Omental fat pad (tissue), 4 donors: ENCODE measurements around the gene USP2. TPM values are rescaled to one million over a fixed set of nuclear protein-coding genes. Genes with fewer than 3 reads are reported as not detected.
A peak's percentile ranks its signal among the peaks of the same experiment; 100 is the strongest.

Experiments
- ATAC-seq: fragments of 150-250 bp; one replicate; pipeline ENCODE4 v1.9.1; 2016; ENCODE audit warnings: mild to moderate bottlenecking, moderate library complexity; ENCODE audit not compliant: low FRiP score
- DNase-seq: peaks from one replicate; pipeline ENCODE4 v3.0.0-alpha.2; 2019; ENCODE audit warnings: low spot score
- total RNA-seq, 4 donors: library from RNA; depleted of rRNA; stranded (reverse); fragments of >200 nt; gene quantifications; one replicate each; pipeline ENCODE4 v1.1.0, GENCODE V29; 2016
- TF ChIP-seq, protein P1 (sequence below), 3 donors: fragments of 450-650 bp; IDR thresholded peaks; one replicate each; pipeline ENCODE4 v1.5.1; 2016 to 2017; ENCODE audit warnings: antibody characterized with exemption in 3 of 3, mild to moderate bottlenecking in 3 of 3, moderate library complexity in 2 of 3

The USP2 gene
- total RNA-seq, 4 donors from 2014 or later = 0.63 to 18.7 (median 9.2) TPM

DNA sequence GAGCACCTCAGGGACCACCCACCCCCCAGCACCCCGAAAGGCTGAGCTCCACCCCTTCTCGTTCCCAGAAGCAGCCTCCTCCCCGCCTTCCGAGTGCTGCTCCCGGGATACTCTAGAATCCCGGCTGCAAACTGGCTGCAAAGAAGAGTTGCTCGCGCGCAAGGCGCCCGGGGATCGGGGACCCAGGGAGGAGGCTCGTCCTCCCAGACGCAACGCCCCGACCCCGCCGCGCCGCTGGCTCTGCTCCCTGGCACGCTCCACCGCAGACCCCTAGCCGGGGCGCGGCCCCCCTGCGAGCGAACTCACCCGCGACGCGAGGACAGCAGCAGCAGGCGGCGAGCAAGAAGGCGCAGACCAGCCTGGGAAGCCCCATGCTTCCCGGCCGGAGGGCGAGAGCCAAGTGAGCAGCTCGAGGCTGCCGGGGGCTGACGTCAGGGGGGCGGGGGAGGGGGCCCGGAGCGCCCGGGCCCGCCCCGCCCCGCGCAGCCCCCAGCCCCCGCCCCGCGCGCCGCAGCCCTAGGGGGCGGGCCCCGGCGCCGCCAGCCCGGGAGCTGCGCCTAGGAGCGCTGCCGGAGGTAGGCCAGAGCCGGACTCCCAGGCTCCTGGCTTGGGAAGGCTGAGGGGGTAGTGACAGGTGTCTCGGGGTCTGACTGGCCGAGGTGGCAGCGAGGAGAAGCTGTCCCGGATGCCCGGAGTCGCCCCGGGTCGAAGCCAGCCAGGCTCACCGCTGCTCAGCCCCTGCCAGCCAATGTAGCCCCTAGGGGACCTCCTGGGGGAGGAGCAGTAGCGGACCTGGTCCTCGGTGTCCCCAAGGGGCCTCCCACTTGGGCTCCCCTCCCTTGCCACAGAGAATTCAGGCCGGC, 64.5 kb downstream of the USP2 start, which contains the start of gene MCAM:
Gene MCAM, minus strand, starts transcription at position 402 of the 863 bp plus-strand sequence. Its CDS starts 29 bp downstream, at position 373.
- DNase-seq (no peak), ATAC-seq (peak; percentile 11)
- TF ChIP-seq, protein P1, sequence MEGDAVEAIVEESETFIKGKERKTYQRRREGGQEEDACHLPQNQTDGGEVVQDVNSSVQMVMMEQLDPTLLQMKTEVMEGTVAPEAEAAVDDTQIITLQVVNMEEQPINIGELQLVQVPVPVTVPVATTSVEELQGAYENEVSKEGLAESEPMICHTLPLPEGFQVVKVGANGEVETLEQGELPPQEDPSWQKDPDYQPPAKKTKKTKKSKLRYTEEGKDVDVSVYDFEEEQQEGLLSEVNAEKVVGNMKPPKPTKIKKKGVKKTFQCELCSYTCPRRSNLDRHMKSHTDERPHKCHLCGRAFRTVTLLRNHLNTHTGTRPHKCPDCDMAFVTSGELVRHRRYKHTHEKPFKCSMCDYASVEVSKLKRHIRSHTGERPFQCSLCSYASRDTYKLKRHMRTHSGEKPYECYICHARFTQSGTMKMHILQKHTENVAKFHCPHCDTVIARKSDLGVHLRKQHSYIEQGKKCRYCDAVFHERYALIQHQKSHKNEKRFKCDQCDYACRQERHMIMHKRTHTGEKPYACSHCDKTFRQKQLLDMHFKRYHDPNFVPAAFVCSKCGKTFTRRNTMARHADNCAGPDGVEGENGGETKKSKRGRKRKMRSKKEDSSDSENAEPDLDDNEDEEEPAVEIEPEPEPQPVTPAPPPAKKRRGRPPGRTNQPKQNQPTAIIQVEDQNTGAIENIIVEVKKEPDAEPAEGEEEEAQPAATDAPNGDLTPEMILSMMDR (IDR thresholded peaks at IDR 0.05) = no peak

DNA sequence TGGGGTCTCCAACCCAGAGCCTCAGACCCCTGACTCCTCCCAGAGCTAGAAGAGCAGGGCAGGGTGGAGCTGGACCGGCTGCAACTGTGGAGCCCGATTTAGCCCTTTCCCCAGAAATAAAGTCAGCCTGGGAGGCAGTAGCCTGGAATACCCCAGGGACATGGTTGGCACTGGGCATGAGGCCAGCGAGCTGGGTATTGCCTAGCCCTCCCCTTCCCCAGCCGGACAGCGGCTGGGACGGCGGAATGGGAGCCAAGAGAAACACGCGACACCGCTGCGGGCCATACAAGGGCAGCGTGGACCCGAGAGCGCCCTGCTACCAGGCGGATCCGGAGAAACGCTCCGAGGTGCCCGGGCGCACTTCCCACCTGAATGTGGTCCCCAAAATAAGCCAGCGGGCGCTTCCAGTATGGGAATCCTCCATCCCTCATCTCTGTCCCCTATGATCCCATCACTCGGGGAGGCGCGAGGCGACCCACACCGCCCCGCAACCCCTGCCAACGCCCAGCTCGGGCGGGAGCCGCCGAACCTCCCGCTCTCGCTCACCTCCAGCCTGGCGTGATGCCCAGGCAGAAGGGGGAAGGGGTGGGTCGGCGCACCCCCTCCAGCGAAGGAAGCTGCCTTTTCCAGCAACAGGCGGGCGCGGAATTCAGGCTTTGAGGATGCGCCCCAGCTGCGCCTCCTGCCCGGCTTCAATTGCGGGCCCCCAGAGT, 65.3 kb downstream of the USP2 start:
- no peak for ATAC-seq
- DNase-seq = no peak
- TF ChIP-seq, protein P1 (IDR thresholded peaks at IDR 0.05) = no peak

DNA sequence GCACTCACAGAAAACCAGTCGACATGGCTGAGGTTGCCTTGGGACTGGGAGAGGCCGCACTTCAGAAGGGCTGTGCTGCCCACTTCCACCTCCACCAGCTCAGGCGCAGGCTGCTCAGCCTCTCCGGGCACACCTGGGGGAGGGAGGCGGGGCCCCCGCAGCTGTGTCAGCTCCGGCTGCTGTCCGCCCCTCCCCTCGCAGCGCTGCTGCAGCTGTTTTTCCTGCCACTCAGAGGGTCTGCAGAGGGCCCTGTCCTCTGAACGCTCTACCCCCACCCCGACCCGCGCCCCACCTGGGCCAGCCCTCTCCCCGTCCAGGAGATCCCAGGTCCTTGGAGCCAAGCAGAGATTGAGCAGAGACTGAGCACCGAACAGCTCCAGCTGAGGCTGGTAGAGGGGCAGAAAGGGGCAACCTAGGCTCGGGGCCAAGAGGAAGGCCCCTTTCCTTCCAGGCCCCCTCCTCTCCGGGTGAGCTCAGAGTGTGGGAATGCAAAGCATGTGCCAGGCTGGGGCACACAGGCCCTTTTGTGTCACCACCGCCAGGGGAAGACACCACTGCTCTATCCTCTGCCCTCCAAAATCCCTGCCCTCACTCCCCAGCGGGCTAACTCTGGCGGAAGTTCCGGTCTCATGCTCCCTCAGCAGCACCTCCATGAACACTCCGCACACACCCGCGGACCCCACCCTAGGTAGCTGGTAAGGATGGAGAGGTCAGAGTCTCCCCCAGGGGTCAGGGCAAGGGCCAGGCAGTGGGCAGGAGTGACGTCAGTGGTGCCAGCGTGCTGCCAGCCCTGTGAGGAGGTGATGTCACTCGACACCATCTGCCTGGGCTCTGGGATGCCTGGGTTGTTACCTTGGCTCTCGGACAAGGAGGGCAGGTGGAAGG, 66.1 kb downstream of the USP2 start:
- ATAC-seq (peak; percentile 21), DNase-seq (no peak)

DNA sequence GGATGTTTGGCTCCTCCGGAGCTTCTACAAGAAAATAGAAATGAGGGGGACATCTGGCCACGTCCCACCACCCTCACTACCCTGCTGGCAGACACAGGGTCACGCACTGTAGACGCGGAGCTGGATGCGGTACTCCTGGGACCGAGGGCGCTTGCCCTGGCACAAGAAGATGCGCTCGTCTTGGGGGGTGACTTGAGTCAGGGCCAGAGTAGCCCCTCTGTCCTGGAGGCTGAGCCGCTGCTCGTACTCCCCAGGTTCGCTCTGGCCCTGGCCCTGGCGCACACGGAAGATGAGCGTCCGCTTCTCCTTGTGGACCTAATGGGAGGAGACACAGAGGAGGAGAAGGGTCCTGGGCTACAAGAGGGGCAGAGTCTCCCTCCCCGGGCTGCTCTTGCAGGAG, 66.8 kb downstream of the USP2 start:
- ATAC-seq = no peak
- TF ChIP-seq, protein P1 (IDR thresholded peaks at IDR 0.05) = no peak
- no peak for DNase-seq

More for the DNA sequence above, 66.1 kb downstream of the USP2 start:
- TF ChIP-seq, protein P1 (IDR thresholded peaks at IDR 0.05) = no peak

DNA sequence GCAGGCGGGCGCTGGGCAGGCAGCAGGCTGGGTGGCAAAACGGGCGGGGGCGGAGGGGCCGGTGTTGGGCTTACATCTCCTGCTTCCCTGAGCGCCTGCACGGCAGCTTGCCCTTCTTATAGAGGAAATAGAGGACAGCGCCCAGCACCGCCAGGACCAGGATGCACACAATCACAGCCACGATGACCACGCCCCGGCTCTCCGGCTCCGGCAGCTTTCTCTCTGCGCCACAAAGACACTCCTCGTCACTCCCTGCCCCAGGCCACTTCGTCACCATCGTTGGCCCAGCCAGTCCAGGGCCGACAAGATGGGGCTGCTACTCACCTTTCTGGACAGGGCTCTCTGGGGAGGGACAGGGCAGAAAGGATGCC, 70.8 kb downstream of the USP2 start:
- TF ChIP-seq, protein P1 (IDR thresholded peaks at IDR 0.05) = no peak
- ATAC-seq = no peak
- DNase-seq = no peak

DNA sequence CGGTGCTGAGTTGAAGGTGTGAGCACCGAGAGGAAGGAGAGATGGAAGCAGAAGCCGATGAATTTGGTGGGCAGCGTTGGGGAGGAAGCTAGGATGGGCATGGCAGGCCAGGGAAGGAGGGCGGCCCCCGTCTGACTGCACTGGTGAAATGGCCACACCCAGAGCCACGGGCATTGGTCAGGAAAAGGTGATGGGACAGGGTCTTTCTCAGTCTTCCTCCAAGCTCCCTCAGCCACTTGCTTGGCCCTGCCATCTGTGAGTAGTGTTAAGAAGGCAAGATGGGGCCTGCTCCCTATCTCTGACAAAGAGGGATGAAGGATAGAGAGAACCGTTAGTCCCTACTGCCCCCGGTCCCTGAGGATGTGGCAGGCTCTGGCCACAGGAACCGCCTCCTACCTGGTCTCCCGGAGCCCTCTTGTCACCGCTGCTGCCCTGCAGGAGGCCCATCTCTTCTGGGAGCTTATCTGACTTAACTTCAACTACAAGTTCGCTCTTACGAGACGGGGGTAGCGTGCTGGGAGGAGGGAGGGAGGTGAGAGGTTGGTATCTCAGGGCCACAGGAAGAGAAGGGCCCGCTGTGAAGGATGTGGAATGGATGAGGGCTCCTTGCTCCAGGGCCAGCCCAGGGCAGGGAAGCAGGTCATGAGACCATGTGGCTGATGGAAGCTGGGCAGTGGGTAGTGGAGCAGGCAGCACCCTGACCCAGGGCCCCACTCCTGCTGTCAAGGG, 71.4 kb downstream of the USP2 start:
- DNase-seq (no peak), ATAC-seq (no peak)
- TF ChIP-seq, protein P1 (IDR thresholded peaks at IDR 0.05) = no peak
